HG03565 (cell line): ENCODE measurements around the gene SSUH2.
"Not testable (repeated sequence)": the region's sequence is repeated elsewhere in the genome, so short reads cannot be mapped to it uniquely, and the experiment has no call there.

ENCODE experiments used
- ATAC-seq: cut with Tn5 transposase; IDR thresholded peaks from one replicate; pipeline ENCODE4 v1.9.1; 2021; ENCODE audit warnings: mild to moderate bottlenecking, moderate library complexity; ENCODE audit not compliant: unreplicated experiment

The SSUH2 gene

DNA sequence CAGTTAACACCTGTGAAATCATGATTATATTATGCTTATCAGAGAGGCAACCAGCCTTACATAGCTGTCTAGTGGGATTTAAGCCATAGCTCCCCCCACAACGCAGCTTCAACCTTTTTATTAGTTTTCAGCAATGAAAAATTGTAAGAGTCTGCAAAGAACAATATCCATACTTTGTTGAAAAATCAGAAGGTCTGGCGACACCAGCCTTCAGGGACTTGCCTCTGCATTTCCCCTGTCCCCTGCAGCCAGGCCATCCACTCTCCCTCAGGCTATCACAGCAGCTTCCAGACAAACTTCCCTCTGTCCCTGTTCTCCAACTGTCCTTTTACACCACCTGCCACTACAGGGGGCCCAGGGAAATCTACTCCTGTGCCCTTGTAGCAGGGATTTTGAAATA is 59.9 kb downstream of the SSUH2 start:
- no peak for ATAC-seq

DNA sequence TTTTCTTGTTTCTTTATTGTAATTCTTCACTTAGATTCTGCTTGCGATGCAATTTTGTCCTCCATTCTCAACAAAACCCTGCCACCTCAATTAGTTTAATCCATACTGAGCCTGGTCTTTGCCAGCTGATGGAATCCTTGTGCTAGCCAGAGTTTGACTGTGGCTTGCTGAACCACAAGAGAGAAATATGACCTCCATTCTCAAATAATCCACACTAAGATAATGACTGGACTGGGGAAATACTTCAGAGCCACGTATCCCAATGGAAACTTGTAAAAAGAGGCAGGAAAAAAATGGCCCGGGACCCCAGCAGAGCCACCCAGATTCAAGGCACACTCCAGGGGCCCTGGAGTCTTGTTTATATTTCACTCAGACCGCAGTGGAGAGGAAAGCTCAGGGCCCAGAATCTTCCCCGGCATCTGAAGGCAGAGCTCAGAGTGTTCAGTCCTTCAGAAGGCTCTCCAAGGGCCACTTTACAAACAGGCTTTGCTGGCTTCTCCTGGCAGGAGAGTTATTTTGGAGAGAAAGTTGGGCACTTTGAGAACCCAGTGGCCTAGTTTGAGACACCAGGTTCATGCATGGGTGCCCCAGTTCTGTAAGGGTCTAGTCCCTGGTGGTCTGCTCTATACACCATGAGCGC is 62.7 kb downstream of the SSUH2 start:
- no peak for ATAC-seq

- no peak for ATAC-seq
Measured at GRCh38 chr3:8581373-8581772, 63.2 kb downstream of the SSUH2 start.

GRCh38 chr3:8580434-8580833 is 64.2 kb downstream of the SSUH2 start:
- not testable (repeated sequence) for ATAC-seq

GRCh38 chr3:8579943-8580342 is 64.7 kb downstream of the SSUH2 start:
- ATAC-seq = no peak

- ATAC-seq = peak; percentile 99
Measured at GRCh38 chr3:8579096-8579495, 65.5 kb downstream of the SSUH2 start.

GRCh38 chr3:8578282-8578681 is 66.3 kb downstream of the SSUH2 start:
- ATAC-seq = peak; percentile 31

DNA sequence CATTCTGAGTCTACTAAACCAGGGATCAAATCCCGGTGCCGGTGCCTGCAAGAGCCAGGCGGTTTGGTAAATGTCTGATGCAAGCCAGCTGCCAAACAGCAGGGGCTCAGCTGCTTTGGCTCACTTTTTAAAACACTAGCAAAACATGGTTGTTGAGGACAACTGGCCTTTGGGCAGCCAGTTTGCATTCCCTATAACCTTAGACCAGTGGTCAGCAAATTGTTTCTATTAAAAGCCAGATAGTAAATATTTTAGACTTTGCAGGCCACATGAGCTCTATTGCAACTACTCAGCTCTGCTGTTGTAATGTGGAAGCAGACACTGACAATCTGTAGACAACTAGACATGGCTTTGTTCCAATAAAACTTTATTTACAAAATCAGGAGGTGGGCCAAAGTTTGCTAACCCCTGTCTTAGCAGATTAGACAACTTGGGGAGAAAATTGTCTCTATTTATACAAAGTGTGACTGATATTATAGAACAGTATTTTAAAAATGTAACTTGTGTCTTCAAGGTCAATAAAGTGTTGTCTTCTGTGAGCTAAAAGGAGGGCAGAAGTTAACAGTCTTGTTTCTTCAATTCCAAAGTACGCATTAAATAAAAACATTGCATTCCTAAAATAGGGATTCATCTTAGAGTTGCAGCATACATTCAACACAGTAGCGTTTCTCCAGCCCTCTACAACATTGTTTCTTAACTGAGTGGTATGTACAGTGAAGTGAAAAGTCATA is 67.6 kb downstream of the SSUH2 start:
- no peak for ATAC-seq

DNA sequence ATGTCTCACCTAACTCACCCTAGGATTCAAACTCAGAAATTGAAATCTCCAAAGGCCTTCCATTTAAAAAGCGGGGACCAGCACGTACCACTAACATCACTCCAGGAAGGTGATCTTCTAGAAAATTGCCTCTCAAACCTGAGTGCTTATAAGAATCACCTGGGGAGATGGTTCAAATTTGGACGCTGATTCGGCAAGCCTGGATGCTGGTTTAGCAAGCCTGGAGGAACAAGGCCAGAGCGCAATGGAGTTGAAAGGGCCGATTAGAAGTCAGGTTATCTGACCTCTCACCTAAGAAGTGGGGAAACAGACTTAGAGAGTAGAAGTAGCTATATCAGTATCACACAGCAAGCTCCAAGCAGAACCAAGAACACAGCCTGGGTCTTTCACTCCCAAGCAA is 68.2 kb downstream of the SSUH2 start:
- ATAC-seq = no peak

DNA sequence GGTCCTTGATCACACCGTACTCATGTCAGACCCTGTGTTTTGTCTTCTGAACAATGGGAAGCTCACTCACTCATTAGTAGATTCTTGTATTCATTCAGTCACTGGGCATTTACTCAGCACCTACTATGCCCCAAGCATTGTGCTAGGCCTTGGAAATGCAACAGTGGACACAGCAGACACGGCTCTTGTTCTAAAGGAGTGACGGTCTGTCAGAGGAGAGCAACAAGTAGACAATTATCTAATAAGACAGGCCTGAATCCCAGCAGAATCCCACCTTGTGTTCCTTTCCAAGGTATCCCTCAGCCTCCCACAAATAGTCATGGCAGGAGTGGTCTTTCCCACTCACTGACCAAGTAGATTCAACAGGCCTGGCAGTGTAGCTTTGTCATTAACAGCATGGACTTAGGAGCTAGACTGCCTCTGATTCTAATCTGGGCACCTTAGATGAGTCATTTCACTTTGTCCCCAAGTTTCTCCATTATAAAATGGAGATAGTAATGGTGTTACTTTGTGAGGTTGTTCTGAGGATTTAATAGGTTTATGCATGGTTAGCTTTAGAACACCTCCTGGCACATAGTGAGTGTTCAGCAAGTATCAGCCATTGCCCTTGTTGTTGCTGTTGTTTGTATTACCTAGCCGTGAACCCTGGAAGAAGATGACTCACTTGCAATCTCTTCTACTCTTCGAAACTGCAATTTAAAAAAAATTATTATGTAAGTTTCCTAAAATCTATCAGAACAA is 69.1 kb downstream of the SSUH2 start:
- ATAC-seq = no peak

DNA sequence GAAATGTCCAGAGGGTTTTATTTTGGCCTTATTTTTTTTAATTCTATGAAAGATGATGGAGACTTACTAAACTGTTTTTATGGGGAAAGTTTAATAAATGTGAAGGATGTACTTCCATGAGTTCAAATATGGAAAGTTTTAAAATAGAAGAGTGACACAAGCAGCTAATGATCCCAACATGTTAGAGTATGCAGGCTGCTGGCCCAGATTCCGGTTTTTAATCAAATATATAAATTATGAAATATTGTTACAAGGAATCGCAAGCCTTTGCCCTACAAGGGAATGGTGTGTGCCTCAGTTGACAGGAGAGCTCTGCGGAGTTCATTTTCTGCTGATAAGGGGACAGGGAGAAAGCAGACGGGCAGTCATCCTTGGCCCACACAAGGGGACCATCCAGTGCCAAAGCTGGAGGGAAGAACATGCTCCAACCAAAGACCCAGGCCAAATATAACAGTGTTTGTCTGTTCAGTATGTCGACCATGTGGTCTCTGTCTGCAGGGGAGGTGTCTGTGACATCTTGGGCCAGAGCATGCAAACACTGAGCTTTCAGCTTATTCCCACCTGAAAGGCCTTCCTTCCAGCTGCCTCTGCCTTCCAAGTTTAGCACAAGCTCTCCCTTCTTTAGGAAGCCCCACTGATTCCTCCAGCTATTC is 69.8 kb downstream of the SSUH2 start:
- ATAC-seq = no peak

GRCh38 chr3:8574040-8574669 is 70.4 kb downstream of the SSUH2 start:
- no peak for ATAC-seq

DNA sequence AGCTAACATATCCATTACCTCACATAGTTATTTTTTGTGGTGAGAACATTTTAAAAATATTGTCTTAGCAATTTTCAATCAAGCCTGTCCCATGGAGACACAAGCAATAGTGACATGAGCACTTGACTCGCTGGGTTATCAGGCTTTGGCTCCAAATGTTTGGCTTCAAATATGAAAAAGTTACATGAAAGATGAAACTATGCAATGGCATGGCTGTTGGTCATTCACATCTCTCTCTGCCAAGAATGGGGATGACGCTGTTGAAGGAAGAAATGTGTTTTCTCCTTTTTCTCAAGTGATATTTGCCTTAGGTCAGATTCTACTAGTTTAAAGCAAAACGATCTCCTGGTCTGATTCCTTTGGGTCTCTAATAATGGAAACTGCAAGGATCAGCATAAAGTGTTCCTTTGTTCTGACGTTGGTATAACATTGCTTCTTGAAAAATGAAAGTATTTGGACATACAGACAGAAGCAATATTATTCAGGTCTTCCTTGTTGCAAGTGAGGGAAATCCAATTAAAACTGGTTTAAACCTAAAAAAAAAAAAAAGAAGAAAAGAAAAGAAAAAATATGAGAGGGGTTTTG is 71.2 kb downstream of the SSUH2 start:
- no peak for ATAC-seq

- no peak for ATAC-seq
Measured at GRCh38 chr3:8571256-8571655, 73.3 kb downstream of the SSUH2 start.
